ENCODE data around the gene FAN1. TPM values are rescaled to one million over a fixed set of nuclear protein-coding genes. Genes with fewer than 3 reads are reported as not detected.

Gene FAN1
- total RNA-seq, 1 experiment from 2014 or later, result 28.2 TPM

DNA sequence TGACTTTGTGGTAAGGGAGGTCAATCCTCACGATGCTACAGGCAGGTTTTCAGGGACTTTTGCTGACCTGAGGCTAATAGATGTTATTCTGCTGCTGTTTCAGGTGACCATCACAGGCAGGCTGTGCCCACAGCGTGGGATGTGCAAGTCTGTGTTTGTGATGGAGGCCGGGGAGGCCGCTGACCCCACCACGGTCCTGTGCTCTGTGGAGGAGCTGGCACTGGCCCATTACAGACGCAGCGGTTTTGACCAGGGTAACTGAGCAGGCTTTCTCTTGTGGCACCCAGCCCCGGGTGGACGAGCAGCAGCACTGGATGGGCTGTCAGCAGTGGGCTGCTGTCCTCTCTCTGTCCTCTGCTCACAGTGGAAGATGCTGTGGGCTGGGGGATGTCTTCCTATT, 22.0 kb downstream of the FAN1 start:
- Histone ChIP-seq H3K23me2 (ENCODE audit: insufficient read length, low read depth, low read length, poor library complexity, severe bottlenecking) (no peaks in the 10 kb centered on the region), H2BK12ac (ENCODE audit: insufficient read length, low read depth, low read length) (no peak overlapping the region), H2BK5ac (ENCODE audit: insufficient read length, low read length) (no peak overlapping the region), H3K23ac (ENCODE audit: insufficient read length, low read depth, low read length) (no peak overlapping the region), H3K18ac (ENCODE audit: insufficient read length, low read depth, low read length) (no peak overlapping the region), H3K9ac (ENCODE audit: extremely low read depth, insufficient read length, low read length) (no peak overlapping the region), H2BK20ac (ENCODE audit: low read depth, low read length, poor library complexity, severe bottlenecking) (no peak overlapping the region), H4K20me1 (ENCODE audit: control insufficient read depth, insufficient read depth, insufficient read length) (no peaks in the 10 kb centered on the region), H3K27ac (ENCODE audit: insufficient read length, low read depth, low read length) (no peak overlapping the region), H3K9me3 (ENCODE audit: control insufficient read depth, low read depth, low read length) (no peaks in the 10 kb centered on the region), H3K14ac (ENCODE audit: insufficient read depth, low read length) (no peak overlapping the region), H3K79me2 (ENCODE audit: insufficient read depth, low read length) (no peaks in the 10 kb centered on the region), H2BK120ac (ENCODE audit: low read depth, low read length, poor library complexity, severe bottlenecking) (no peak overlapping the region), H3K56ac (ENCODE audit: insufficient read length, low read depth, low read length) (no peak overlapping the region), H4K91ac (ENCODE audit: insufficient read length, low read depth, low read length) (no peak overlapping the region), H3K4me1 (ENCODE audit: insufficient read depth, low read length) (peaks cover 7% of the 10 kb centered on the region; the same call in 1 of the 2 replicates), H3K4me2 (ENCODE audit: insufficient read depth, insufficient read length, low read length) (no peak overlapping the region), H3K79me1 (ENCODE audit: insufficient read depth, low read depth, low read length, poor library complexity, severe bottlenecking) (no peaks in the 10 kb centered on the region), H2AFZ (ENCODE audit: low read length) (no peak overlapping the region), H3K27me3 (ENCODE audit: insufficient read depth, low read length) (no peaks in the 10 kb centered on the region), H4K8ac (replicated peaks; ENCODE audit: insufficient read length, low read depth, low read length) (no peak overlapping the region), H3T11ph (ENCODE audit: low read length) (no peak overlapping the region), H4K5ac (ENCODE audit: insufficient read length, low read depth, low read length) (no peak overlapping the region), H2AK5ac (ENCODE audit: insufficient read length, low read length) (no peak overlapping the region), H3K4ac (ENCODE audit: low read depth, low read length) (no peak overlapping the region), H2BK15ac (ENCODE audit: low read depth, low read length) (no peak overlapping the region)
- no CpG with 5 or more reads among the region's 9 CpGs for WGBS (ENCODE audit: extremely low coverage, insufficient read length, low lambda C conversion rate)
- Mint-ChIP-seq H3K9me3 (no peaks in the 10 kb centered on the region), H3K27ac (no peak overlapping the region), H3K27me3 (ENCODE audit: low read depth) (no peaks in the 10 kb centered on the region), H3K4me1 (peaks cover 37 to 38% of the 10 kb centered on the region in 2 experiments), H3K4me3 (no peak overlapping the region), H3K36me3 (ENCODE audit: insufficient read depth in 1 of 3, low read depth in 3 of 3) (peaks cover 22 to 73% (median 69%) of the 10 kb centered on the region in 3 experiments)
- no peak for DNase-seq
- TF ChIP-seq, protein P1, sequence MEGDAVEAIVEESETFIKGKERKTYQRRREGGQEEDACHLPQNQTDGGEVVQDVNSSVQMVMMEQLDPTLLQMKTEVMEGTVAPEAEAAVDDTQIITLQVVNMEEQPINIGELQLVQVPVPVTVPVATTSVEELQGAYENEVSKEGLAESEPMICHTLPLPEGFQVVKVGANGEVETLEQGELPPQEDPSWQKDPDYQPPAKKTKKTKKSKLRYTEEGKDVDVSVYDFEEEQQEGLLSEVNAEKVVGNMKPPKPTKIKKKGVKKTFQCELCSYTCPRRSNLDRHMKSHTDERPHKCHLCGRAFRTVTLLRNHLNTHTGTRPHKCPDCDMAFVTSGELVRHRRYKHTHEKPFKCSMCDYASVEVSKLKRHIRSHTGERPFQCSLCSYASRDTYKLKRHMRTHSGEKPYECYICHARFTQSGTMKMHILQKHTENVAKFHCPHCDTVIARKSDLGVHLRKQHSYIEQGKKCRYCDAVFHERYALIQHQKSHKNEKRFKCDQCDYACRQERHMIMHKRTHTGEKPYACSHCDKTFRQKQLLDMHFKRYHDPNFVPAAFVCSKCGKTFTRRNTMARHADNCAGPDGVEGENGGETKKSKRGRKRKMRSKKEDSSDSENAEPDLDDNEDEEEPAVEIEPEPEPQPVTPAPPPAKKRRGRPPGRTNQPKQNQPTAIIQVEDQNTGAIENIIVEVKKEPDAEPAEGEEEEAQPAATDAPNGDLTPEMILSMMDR (conservative IDR thresholded peaks at IDR 0.05), result no peak

Data from H9 (cell line).